C4-2B (cell line): ENCODE results near the gene RALGAPA2.

Experiments used
- CTCF ChIP-seq: fragments of 450-650 bp; conservative IDR thresholded peaks from 2 replicates; pipeline ENCODE4 v1.5.1; 2017; ENCODE audit warnings: mild to moderate bottlenecking
- ZFX ChIP-seq: fragments of 450-650 bp; IDR thresholded peaks from 2 replicates; pipeline ENCODE4 v1.6.1; 2017

DNA sequence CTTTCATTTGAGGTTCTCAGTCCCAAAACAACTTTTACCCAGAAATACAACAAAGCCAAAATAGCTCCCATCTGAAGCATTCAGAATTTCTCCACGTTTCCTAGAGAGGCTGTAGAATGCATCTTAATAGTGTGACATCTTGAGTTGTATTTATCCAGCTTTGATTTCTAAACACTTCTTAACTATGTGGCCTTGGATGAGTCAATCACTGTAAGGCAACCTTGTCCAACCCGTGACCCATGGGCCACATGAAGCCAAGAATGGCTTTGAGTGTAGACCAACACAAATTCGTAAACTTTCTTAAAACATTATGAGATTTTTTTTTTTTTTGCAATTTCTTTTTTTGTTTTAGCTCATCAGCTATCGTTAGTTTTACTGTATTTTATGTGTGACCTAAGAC is 108.1 kb downstream of the RALGAPA2 start:
- TF ChIP-seq CTCF (no peak), ZFX (no peak)
